PC-9 (cell line): ENCODE data around the gene PPP1R27.

Source experiments
- EZH2 ChIP-seq: fragments of 200-600 bp; sonication (generic); IDR thresholded peaks from 2 replicates; pipeline ENCODE4 v1.8.0; 2017; ENCODE audit warnings: antibody characterized with exemption, low read depth
- TF ChIP-seq, protein P1 (sequence below): fragments of 200-600 bp; sonication (generic); conservative IDR thresholded peaks from 2 replicates; pipeline ENCODE4 v1.6.1; 2017; ENCODE audit warnings: mixed run types, antibody characterized with exemption, mild to moderate bottlenecking, moderate library complexity

GRCh38 chr17:81828656-81829055 is 6.2 kb downstream of the PPP1R27 start:
- TF ChIP-seq, protein P1, sequence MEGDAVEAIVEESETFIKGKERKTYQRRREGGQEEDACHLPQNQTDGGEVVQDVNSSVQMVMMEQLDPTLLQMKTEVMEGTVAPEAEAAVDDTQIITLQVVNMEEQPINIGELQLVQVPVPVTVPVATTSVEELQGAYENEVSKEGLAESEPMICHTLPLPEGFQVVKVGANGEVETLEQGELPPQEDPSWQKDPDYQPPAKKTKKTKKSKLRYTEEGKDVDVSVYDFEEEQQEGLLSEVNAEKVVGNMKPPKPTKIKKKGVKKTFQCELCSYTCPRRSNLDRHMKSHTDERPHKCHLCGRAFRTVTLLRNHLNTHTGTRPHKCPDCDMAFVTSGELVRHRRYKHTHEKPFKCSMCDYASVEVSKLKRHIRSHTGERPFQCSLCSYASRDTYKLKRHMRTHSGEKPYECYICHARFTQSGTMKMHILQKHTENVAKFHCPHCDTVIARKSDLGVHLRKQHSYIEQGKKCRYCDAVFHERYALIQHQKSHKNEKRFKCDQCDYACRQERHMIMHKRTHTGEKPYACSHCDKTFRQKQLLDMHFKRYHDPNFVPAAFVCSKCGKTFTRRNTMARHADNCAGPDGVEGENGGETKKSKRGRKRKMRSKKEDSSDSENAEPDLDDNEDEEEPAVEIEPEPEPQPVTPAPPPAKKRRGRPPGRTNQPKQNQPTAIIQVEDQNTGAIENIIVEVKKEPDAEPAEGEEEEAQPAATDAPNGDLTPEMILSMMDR: no peak
- TF ChIP-seq EZH2: no peak
